ENCODE data around the gene DAO.
"Not testable (repeated sequence)": the region's sequence is repeated elsewhere in the genome, so short reads cannot be mapped to it uniquely, and the experiment has no call there.

DNA sequence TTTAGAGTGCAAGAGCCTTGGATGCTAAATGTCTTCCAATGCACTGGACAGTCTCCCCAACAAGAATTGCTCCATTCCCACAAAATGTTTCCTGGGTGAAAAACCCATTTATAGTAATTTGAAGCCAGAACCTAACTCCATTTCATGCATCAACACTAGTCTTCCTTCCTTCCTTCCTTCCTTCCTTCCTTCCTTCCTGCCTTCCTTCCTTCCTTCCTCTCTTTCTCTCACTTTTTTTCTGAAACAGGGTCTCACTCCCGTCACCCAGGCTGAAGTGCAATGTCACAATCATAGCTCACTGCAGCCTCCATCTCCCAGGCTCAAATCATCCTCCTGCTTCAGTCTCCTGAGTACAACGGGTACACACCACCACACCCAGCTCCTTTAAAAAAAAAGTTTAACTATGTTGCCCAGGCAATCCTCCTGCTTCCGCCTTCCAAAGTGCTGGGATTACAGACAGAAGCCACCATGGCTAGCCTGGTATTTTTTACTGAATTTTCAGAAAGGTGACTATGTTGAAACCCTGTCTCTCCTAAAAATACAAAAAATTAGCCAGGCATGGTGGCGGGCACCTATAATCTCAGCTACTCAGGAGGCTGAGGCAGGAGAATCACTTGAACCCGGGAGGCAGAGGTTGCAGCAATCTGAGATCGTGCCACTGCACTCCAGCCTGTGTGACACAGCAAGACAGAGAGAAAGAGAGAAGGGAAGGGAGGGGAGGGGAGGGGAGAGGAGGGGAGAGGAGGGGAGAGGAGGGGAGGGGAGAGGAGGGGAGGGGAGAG is 20.6 kb upstream of the DAO start:
- TF ChIP-seq CTCF, POLR2A (IDR thresholded peaks at IDR 0.05): not testable (repeated sequence)

All from ovary (tissue), 3 donors.